GM19023 (cell line): ENCODE data around the gene FGF5.
A peak's percentile ranks its signal among the peaks of the same experiment; 100 is the strongest.
"Not testable (repeated sequence)": the region's sequence is repeated elsewhere in the genome, so short reads cannot be mapped to it uniquely, and the experiment has no call there.

Experiments used
- ATAC-seq: cut with Tn5 transposase; IDR thresholded peaks from one replicate; pipeline ENCODE4 v1.9.1; 2021; ENCODE audit warnings: mild to moderate bottlenecking, moderate library complexity; ENCODE audit not compliant: unreplicated experiment

The FGF5 gene, protein sequence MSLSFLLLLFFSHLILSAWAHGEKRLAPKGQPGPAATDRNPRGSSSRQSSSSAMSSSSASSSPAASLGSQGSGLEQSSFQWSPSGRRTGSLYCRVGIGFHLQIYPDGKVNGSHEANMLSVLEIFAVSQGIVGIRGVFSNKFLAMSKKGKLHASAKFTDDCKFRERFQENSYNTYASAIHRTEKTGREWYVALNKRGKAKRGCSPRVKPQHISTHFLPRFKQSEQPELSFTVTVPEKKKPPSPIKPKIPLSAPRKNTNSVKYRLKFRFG

DNA sequence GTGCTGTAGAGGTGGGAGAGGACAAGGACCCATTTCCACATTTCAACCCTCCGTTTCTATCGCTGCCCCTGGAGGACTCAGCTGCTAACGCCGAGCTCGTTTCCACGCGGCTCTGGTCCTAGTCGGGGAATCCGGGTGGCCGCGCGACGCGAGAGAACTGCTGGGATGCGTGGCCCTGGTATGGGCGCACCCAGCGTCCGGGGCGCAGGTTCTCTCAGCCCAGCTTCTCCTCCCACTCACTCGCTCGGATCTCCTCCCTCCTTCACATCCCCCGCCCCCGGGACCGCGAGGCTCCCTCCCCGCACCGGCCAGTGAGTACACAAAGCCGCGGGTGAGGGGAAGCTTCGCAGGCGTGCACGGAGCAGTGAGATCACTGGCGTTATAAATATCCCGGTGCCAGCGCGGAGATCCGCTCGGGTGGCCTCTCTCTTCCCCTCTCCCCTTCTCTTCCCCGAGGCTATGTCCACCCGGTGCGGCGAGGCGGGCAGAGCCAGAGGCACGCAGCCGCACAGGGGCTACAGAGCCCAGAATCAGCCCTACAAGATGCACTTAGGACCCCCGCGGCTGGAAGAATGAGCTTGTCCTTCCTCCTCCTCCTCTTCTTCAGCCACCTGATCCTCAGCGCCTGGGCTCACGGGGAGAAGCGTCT, at the start of gene FGF5:
TSS of gene FGF5 (plus strand) at position 412 of the 649 bp plus-strand sequence. CDS start at position 573, 161 bp downstream.
- no peak for ATAC-seq

DNA sequence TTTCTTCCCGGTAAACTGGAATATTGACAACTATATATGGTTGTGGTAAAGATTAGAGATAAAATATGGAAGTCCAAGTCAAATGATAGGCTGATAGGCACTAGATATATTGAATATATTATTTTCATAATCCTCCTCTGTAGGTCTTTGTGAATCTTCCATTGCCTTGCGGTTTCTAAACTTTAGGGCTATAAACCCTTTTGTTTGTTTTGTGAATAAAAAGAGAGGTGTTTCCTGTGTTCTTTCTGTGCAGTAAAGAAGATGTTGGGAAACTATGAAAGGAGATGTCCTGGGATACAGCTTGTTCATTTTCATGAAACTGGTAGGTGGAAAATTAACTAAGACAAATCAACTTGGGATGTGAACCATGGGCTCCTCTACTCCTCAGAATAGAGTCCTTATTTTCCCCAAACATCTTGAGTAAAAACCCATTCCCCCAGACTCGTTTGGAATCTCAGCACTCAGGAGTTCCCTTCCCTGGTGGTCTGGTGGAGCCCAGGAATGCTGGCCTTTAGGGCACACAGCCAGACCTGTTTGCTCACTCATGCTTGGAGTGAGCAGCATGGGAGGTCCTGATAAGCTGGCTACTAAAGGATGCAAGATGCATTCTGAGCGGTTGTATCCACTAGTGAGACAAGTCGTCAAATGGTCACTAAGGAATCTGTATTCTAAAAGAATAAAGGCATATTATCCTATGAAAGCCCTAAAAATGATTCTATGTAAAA, 47.0 kb upstream of the FGF5 start:
- no peak for ATAC-seq

DNA sequence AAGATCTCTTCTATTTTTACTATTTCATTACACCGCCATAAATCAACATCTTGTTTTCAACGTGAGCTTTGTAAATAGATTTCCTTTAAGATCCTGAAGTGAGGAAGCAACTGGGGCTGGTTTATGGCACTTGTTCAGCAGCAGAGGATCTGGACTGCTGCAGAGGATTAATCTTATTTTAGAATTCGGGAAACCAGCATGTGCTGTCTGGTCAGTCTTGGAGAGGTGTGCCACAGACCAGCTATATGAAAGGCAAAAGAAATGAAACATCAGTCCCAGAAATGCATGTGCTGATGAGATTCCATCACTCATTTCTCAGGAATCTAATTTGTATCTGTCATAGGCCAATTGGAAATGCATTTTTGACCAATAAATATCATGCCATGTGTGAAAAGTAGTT, 45.8 kb upstream of the FGF5 start:
- no peak for ATAC-seq

DNA sequence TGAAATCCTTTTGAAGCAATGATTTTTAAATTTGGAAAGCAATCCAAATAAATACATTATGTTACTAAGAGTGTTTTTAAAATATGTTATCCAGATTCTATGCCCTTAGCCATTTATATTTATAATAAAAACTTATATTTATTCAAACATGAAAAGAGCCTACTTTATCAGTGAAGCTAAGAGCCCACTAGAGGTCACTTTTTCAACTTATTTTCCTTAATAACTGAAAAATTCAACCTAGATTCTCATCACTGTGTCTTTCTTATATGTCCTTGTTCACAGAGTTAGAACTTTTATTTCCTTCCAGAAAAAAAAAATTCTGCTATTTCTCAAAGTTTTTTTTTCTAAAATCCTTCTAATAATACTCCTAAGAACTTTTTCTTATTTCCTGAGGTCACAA, 45.3 kb upstream of the FGF5 start:
- no peak for ATAC-seq

DNA sequence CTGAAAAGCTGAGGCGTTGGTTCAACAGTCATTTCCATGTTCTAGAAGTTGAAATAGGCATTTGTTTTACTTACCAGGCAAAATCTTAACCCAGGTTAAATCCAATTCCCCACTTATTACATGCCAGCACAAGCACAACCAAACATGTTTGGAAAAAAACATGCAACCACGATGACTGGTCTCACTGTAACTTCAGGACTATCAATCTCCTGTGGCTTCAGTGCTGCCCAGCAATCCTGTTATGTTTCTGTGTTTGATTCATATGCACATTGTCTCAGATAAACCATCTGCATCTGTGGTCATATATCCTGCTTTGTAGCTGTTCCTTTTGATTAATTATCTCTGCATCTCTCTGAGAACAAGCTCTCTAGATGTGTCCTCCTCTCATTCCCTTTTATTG, 40.9 kb upstream of the FGF5 start:
- no peak for ATAC-seq

DNA sequence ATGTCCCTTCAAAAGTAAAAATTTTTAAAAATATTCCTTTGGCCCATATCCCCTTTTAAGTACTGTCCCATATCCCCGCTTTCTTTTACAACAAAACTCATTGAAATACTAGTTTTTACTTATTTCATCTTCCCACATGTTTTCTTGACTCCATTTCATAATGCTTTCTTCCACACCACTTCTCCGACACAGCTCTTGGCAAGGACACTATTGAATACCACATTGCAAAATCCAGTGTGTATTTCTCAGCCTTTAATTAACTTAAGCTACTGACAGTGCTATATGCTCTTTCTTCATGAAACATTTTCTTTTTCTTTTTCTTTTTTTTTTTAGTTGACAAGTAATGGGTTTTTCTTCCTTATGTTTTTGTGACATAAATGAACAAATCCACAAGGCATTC, 40.4 kb upstream of the FGF5 start:
- ATAC-seq = no peak

DNA sequence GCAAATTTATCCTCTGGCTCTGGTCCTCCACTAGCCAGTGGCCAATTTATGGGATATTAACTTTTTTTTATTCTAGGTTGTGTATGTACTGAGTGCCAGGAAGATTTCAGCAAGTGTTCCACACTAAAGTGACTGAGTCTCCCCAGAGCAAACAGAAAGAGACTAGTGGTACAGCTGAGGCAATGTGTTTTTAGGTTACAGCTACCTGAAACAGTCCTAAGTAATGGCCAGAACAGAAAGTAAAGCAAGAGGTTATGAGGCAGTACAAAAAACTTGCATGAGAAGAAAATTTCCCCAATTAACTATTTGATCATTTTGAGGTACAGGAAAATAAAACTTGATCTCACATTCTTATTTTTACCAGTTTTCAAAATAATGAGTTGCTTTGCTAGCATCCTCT, 38.0 kb upstream of the FGF5 start:
- no peak for ATAC-seq

DNA sequence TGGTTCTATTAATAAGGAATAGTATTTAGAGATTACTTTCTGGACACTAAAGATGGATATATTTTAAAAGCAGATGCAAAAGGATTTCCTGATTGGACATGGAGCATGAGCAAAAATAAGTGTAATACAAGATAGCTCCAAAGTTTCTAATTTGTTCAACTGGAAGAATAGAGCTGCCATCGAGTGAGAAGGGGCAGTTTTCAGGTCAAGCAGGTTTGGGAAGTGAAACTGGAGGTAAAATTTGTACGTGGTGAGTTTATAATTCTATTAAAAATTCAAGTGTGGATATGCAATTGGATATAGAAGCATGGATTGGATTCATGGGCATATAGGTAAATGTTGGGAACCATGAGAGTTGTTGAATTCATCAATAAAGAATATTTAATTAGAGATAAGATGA, 37.3 kb upstream of the FGF5 start:
- peak; percentile 19 for ATAC-seq

DNA sequence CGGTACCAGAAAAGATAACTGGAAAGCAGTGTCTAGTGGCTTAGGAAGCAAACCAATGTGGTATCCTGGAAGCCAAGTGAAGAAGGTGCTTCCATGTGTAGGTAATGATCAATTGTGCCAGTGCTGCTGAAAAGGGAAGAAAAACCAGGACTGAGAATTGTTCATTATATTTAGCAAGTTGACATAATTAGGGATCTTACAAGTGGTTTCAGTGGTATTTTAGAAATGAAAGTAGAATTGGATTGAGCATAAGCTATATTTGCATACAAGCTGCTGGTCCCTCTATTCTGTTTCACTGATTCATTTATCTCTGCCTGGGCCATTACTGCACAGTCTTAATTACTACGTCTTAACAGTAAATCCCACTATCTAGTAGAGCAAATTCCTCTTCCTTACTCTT, 36.9 kb upstream of the FGF5 start:
- ATAC-seq = peak; percentile 88

DNA sequence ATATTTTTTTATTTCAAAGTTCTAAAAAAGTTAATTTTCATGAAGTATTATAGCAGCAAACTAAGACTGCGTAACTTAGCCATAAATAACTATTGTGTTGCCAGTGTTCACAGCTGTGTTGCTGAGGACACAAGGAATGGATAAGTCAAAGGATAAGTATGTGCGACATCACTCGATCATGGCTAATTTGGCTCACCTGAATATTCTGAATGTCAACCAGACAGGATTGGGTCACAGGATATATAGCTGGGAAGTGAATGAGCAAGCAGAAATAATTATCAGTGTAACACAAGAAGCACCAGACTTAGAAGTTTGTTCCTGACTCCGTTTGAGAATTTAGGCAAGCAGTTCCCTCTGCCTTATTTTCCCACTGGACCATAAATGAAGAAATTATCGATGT, 35.3 kb upstream of the FGF5 start:
- no peak for ATAC-seq

DNA sequence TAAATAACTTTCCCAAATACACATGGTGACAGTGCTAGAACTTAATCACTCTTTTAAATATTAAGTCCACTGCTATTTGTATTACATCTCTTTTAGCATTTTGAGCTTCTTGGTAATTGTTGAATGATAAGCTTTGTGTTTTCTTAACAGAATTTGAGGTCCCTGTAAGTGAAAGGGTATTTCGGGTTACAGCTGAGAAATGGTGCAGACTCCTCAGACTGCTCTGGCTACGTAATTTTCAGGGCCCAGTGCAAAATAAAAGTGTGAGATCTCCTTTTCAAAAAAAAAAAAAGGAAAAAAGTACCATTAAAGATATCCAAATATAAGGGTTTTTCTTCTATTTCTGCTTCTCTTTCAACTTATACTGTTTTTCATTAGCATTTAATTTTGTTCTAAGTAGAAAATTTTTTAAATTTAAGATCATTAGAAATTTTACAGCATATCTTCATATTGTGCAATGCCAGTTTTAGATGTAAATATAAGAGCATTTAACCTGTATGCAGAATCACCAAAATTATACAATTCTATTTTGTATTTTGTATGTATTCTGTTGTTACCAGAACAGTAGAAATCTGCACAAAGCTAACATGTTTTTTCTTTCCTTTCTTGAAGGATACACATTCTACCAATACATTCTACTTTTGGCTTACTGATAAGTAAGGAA, 33.6 kb upstream of the FGF5 start:
- ATAC-seq = no peak

DNA sequence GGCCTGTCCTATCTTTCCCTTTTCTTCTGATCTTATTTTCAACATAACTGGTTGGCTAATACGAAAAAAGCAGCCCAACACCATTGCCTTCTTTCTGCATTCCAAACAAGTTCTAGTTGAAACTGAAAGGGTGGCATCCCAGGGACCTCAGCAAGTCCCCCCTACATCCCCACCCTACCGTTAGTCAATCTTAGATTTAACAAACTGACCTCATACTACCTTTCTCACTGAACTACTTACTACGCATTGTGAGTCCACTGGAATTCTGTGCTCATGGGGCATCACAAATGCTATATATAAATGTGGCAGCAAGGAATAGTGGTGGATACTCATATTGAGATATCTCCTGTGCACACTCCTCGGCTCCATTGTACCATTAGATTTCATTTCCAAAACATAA, 33.1 kb upstream of the FGF5 start:
- ATAC-seq = no peak

DNA sequence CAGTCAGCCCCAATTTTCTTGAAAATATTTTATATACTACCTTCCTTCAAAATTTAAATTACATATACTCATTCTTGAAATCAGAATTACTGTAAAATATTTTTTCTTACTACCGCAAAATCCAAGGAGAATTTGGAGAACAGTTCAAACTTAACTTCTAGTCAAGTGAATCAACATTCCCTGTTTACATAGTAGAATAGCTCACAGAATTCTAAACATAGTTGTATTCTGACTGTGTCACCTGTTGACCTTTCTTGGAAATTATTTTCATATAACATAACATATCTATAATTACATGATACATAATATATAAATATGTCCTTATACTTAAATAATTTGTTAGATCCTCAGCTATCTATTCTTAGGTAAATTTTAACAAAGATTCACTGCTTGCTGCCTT, 31.0 kb upstream of the FGF5 start:
- no peak for ATAC-seq

DNA sequence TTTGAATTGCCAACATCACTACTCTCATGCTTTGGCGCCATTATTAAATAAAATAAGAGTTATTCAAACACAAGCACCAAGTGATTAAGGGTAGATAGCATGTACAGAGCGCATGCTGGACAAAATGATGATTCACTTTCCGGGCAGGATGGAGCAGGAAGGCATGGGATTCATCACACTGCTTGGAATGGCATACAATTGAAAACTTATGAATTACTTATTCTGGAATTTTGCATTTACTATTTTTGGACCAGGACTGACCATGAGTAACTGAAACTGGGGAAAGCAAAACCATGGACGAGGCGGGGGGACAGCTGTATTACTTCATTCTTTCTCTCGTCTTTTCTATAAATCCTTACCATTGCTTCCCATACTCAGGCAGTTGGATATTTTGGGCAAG, 28.5 kb upstream of the FGF5 start:
- ATAC-seq = no peak

DNA sequence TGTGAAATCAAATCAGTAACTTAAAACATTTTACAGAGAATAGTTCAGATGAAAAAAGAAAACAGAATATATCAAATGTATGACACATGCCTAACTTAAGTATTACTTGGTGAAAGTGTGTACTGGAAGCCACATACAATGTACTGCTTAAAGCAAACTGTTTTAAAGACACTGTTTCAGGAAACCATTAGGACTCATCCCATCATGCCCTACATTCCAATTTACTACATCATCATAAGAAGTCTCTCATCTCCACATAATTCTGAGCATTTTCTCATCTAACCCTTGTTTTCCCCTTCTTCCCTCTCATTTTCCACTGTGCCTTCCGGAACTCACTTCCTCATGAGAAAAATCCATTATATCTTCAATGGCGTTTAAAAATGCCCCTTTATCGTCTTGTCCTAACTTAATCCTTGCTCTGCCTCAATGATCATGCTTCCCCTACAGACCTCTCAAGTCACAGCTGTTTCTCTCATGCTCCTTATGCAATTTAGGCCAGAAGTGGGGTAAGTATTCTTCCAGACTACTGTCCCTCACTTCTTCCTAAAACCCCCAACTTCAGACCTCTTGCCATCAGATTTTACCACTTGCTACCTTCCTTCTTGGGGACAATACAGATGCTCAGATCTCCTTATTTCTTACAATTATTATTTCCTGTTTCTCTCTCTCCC, 26.8 kb upstream of the FGF5 start:
- ATAC-seq = no peak

DNA sequence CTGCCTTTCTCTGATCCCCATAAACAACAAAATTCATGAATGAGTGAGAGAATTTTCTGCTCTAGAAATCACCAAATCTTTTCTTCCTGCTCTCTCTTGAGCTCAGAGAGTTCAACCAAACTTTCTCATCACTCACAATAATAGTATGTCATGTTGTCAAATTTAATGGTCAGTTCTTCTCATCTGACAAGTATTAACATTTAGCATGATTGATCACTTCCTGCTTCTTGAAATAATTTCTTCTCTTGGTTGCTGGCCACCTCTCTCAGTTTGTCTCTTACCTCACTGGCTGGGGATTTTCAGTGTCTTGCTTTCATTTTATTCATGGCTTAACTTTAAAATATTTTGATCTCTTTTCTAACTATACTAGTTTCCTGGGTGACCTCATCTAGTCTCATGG, 25.5 kb upstream of the FGF5 start:
- ATAC-seq = no peak

DNA sequence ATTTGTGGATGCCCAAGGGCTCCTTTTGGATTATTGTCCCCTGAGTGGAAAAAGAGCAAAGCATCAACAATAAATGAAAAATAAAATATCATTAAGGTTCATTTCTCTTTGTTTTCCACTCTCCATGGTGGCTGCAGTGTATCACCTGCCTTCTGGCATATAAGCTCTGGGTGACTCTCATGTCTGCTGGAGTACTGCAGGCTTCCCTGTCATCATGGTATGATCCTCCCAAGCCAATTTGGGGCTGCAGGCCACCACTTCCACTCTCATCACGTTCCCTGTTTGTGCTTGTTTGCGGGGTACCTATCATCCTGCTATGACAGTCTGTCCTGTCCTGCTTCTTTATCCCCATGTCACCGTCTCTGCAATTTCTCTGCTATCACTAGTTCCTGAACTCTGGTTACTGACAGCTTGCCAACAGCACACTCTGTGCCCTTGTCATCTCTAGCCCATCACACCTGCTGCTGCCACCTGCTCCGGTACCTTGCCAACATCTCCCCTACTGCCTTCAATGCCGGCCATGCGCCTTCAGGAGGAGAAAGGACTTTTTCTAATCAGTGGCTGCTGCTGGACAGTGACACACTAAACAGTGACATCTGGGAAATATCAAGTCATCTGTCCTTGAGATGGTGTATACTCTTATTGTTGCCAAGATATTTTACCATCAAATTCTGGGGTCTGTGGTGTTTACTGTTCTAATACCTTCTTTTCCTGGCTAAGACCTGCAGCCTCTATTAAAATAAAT, 23.0 kb upstream of the FGF5 start:
- ATAC-seq = no peak

DNA sequence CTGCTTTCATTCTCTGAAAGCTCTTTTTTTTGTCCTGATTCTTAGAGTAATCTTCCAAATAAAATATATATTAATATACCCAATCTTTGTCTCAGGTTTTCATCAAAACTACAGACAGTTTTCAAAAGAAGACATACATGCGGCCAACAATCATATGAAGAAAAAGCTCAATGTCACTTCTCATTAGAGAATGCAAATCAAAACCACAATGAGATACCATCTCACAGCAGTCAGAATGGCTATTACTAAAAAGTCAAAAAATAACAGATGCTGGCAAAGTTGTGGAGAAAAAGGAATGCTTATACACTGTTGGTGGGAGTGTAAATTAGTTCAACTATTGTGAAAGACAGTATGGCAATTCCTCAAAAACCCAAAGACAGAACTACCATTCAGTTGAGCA, 19.0 kb upstream of the FGF5 start:
- not testable (repeated sequence) for ATAC-seq

DNA sequence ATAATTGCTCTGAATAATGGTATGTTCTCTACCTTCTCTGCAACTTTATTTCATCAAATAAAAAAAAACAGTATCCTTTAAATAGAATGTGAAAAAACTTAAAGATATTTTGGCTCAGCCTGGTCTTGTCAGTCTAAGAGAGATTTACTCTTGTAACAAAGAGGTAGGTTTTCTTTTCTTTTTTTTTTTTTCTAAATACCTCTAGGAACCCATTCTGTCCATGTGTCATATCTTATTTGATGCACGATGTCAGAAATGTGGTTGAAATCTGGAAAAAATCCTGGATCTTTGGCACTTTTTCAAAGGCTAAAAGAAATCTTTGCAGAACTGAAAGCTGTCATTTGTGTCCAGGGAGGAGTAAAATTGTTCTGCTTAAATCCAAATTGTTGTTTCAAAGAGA, 17.3 kb upstream of the FGF5 start:
- ATAC-seq = no peak

DNA sequence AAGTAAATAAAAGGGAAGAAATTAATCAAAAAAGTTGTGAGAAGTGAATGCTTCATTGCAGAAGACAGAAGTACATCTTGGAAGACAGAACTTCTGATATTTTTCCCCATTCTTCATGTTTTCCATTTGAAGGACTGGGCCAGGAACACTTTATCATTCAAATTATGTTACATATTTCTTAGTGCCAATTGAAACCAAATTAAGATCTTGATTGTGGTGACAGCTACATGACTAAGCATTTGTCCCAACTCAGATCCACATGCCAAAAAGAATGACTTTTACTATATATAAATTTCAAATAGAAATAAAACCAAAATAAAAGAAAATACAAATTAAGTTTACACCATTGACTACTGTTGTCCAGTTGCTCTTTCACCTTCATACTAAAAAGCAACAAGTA, 14.0 kb upstream of the FGF5 start:
- ATAC-seq = no peak

DNA sequence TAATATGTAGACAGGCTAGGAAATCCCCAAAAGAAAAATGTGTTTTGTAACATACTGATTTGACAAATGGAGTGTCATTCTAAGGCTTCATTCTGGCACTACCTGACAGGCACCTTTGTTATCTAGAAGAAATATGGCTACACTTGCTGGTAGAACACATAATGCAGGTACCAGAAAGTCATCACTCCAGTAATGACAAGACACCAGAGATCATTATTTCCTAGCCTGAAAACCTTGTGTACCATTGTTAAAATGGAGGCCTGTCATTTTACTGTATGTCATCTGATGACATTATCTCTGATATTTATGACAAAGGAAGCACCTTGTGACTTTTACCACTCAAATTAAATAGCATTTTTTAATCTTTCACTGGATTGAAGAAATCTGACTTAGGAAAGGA, 13.5 kb upstream of the FGF5 start:
- no peak for ATAC-seq
